Progenitor cell of endocrine pancreas (in vitro differentiated cells): ENCODE results near the gene PPCDC. TPM values are rescaled to one million over a fixed set of nuclear protein-coding genes. Genes with fewer than 3 reads are reported as not detected.
"Not testable (repeated sequence)": the region's sequence is repeated elsewhere in the genome, so short reads cannot be mapped to it uniquely, and the experiment has no call there.

ENCODE experiments used
- DNase-seq: peaks from one replicate; pipeline ENCODE4 v3.0.0; 2021; ENCODE audit warnings: low spot score; ENCODE audit not compliant: unreplicated experiment
- H3K27ac Mint-ChIP-seq: 2 replicates; pipeline ENCODE4 v1.8.0; 2021; ENCODE audit warnings: mild to moderate bottlenecking, moderate library complexity, mixed read lengths
- H3K27me3 Mint-ChIP-seq: 2 replicates; pipeline ENCODE4 v1.8.0; 2021; ENCODE audit warnings: mixed read lengths
- H3K36me3 Mint-ChIP-seq: 2 replicates; pipeline ENCODE4 v1.8.0; 2022; ENCODE audit warnings: mixed read lengths; ENCODE audit not compliant: insufficient read depth
- H3K4me1 Mint-ChIP-seq: 2 replicates; pipeline ENCODE4 v1.8.0; 2021; ENCODE audit warnings: low read depth, mixed read lengths
- H3K4me3 Mint-ChIP-seq: 2 replicates; pipeline ENCODE4 v1.8.0; 2021; ENCODE audit warnings: low read depth, mild to moderate bottlenecking, moderate library complexity, mixed read lengths
- H3K9me3 Mint-ChIP-seq: 2 replicates; pipeline ENCODE4 v1.8.0; 2021; ENCODE audit warnings: low read depth, mixed read lengths
- total RNA-seq: library from RNA; stranded (reverse); gene quantifications from 2 replicates; pipeline ENCODE4 v1.2.1, GENCODE V29; 2021
- TF ChIP-seq, protein P1 (sequence below): fragments of 200-600 bp; sonication (generic); IDR thresholded peaks from one replicate; pipeline ENCODE4 v1.5.0; 2021; ENCODE audit warnings: antibody characterized with exemption, mild to moderate bottlenecking; ENCODE audit not compliant: unreplicated experiment

Gene PPCDC
- total RNA-seq, 1 donor from 2014 or later = 18.0 TPM

DNA sequence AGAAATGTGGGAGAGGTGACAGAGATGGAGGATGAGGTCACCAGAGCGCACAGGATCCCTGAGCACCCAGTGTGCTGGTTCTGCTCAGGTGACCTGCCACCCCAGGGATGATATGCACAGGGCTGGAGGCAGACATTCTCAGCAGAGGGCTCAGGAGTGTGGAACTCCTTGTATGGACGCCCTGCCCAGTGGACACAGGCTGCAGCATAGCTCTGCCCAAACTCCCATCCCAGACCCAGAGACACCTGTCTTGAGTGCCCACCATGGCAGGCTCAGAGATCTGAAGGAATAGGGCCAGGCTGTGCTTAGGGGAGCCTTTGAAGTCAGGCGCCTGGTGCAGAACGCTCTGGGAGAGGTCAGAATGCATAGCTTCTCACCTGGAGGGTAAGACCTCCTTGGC is 47.3 kb downstream of the PPCDC start:
- TF ChIP-seq, protein P1, sequence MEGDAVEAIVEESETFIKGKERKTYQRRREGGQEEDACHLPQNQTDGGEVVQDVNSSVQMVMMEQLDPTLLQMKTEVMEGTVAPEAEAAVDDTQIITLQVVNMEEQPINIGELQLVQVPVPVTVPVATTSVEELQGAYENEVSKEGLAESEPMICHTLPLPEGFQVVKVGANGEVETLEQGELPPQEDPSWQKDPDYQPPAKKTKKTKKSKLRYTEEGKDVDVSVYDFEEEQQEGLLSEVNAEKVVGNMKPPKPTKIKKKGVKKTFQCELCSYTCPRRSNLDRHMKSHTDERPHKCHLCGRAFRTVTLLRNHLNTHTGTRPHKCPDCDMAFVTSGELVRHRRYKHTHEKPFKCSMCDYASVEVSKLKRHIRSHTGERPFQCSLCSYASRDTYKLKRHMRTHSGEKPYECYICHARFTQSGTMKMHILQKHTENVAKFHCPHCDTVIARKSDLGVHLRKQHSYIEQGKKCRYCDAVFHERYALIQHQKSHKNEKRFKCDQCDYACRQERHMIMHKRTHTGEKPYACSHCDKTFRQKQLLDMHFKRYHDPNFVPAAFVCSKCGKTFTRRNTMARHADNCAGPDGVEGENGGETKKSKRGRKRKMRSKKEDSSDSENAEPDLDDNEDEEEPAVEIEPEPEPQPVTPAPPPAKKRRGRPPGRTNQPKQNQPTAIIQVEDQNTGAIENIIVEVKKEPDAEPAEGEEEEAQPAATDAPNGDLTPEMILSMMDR = no peak
- Mint-ChIP-seq H3K9me3 (peaks cover 16% of the 10 kb centered on the region), H3K36me3 (peaks cover 10% of the 10 kb centered on the region), H3K4me3 (no peak overlapping the region), H3K27me3 (no peaks in the 10 kb centered on the region), H3K4me1 (peaks cover 1% of the 10 kb centered on the region), H3K27ac (no peak overlapping the region)
- no peak for DNase-seq

DNA sequence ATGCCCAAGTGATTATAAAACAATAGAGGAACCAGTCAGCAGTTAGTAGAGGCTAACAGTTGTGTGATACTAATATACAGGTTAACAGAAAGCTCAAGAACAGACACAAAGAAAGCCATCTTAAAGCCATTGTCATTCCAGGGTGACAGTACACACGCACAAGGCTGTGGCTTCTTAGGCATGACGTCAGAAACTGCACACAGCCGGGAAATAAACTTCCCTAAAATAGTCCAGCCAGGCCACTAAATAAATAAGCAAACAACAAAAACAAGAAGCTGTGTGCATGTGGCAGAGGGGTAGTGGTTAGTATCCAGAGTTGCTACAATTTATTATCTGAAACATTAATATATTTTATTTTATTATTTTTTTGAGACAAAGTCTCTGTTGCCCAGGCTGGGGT is 49.8 kb downstream of the PPCDC start:
- Mint-ChIP-seq H3K9me3 (peaks cover 5% of the 10 kb centered on the region), H3K4me1 (no peaks in the 10 kb centered on the region), H3K4me3 (no peak overlapping the region), H3K27ac (no peak overlapping the region), H3K27me3 (no peaks in the 10 kb centered on the region), H3K36me3 (peaks cover 2% of the 10 kb centered on the region)
- TF ChIP-seq, protein P1 = no peak
- no peak for DNase-seq

DNA sequence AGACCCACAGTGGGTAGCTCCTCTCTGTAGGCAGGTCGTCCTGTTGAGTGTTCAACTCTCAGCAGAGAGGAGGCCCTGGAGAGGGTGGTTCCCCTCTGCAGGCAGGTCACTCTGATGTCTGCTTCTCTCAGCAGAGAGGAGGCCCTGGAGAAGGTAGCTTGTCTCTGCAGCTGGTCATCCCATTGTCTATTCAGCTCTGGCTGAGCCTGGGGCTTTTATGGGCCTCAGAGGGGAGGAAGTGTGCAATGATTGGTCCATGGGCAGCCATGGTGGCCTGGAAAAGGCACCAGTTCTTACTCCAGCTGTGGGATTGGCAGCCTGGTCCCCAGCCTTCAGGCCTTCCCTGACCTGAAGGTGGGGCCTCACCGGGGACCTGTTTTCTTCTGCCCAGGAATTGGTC is 52.9 kb downstream of the PPCDC start:
- Mint-ChIP-seq H3K36me3 (peaks cover 3% of the 10 kb centered on the region), H3K27ac (no peak overlapping the region), H3K27me3 (no peaks in the 10 kb centered on the region), H3K9me3 (peaks cover 5% of the 10 kb centered on the region), H3K4me3 (no peak overlapping the region), H3K4me1 (no peaks in the 10 kb centered on the region)
- TF ChIP-seq, protein P1 = no peak
- DNase-seq = no peak

DNA sequence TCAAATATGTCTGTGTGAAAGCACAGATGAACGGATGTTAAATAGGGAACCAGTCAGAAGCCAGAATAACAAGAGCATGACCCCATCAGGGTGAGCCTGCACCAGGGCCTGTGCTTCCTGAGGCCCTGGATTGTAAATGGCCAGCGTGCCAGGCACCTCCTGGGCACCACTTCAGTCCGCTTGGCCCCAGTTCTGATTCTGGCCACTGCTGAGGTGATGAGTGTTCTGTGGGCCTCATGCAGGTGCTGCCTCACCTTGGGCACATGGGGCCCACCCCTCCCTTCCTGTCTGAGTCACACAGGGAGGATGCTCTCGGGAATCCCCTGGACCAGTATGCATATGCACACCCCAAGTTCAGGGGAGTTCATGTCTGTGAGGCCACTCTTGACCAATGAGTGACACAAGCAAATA is 54.2 kb downstream of the PPCDC start:
- H3K4me1 Mint-ChIP-seq = not testable (repeated sequence)

DNA sequence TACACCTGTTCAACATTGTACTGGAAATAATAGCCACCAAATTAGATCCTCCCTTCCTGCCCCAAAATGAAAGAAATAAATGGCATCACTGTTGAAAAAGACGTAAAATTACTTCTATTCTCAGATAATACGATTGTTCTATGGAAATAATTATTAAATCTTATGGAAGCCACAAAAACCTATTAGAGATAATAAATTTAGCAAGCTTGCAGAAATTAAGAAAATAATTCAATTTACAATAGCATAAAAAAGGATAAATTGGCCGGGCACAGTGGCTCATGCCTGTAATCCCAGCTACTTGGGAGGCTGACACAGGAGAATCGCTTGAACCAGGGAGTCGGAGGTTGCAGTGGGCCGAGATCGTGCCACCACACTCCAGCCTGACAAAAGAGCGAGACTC is 57.8 kb downstream of the PPCDC start:
- Mint-ChIP-seq H3K4me1 (no peaks in the 10 kb centered on the region), H3K9me3 (peaks cover 12% of the 10 kb centered on the region), H3K27me3 (no peaks in the 10 kb centered on the region), H3K4me3 (no peak overlapping the region), H3K36me3 (peaks cover 6% of the 10 kb centered on the region), H3K27ac (no peak overlapping the region)
- TF ChIP-seq, protein P1 = no peak
- DNase-seq = no peak

More for the DNA sequence above, 54.2 kb downstream of the PPCDC start:
- H3K27me3 Mint-ChIP-seq, H3K4me3 Mint-ChIP-seq, H3K27ac Mint-ChIP-seq, H3K9me3 Mint-ChIP-seq, H3K36me3 Mint-ChIP-seq, DNase-seq: not testable (repeated sequence)

DNA sequence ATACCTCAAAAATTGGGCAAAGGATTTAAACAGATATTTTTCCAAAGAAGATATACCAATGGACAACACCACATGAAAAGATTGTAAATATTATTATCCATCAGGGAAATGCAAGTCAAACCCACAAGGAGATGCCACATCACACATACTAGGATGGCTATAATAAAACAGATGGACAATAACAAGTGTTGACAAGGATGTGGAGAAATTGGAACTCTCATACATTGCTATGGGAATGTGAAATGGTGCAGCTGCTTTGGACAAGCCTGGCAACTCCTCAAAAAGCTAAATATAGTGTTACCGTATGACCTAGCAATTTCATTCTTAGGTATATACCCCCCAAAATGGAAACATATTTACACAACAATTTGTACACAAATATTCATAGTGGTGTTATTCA is 59.3 kb downstream of the PPCDC start:
- Mint-ChIP-seq H3K4me1 (no peaks in the 10 kb centered on the region), H3K4me3 (no peak overlapping the region), H3K9me3 (peaks cover 23% of the 10 kb centered on the region), H3K27ac (no peak overlapping the region), H3K36me3 (peaks cover 12% of the 10 kb centered on the region), H3K27me3 (no peaks in the 10 kb centered on the region)
- TF ChIP-seq, protein P1 = no peak
- DNase-seq = no peak

DNA sequence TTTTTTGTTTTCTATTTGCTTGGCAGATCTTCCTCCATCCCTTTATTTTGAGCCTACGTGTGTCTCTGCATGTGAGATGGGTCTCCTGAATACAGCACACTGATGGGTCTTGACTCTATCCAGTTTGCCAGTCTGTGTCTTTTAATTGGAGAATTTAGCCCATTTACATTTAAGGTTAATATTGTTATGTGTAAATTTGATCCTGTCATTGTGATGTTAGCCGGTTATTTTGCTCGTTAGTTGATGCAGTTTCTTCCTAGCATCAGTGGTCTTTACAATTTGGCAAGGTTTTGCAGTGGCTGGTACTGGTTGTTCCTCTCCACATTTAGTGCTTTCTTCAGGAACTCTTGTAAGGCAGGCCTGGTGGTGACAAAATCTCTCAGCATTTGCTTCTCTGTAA is 62.3 kb downstream of the PPCDC start:
- H3K4me3 Mint-ChIP-seq, H3K27ac Mint-ChIP-seq, H3K4me1 Mint-ChIP-seq, H3K27me3 Mint-ChIP-seq, DNase-seq: not testable (repeated sequence)
- H3K36me3 Mint-ChIP-seq = peaks cover 10% of the 10 kb centered on the region
- H3K9me3 Mint-ChIP-seq = peaks cover 23% of the 10 kb centered on the region
